Activated CD8-positive, alpha-beta memory T cell treated with anti-CD3 and anti-CD28 coated beads for 24 hours (primary cell): ENCODE results near the gene STIL.
A peak's percentile ranks its signal among the peaks of the same experiment; 100 is the strongest.
"Not testable (repeated sequence)": the region's sequence is repeated elsewhere in the genome, so short reads cannot be mapped to it uniquely, and the experiment has no call there.

Experiments used
- DNase-seq: peaks from one replicate; pipeline ENCODE4 v3.0.0-alpha.2; 2020

The STIL gene

DNA sequence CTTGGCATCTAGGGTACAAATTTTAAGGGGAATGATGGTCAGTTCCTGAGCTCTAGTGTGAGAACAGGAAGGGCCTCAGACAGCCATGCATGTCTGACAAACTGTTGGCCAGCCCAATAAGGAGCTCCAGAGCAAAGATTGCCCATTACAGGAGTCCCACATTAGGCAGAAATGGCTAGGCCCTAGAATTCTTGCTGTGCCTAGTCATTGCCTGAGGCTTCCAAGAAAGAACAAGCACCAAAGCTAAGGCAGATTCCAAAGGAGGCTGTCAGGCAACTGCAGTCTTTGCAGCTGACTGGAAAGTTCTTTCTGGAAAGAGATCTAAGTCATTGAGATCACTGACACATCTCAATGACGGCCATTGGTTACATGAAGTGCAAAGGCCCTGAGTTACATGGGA lies 3.9 kb upstream of the STIL start:
- DNase-seq = no peak

DNA sequence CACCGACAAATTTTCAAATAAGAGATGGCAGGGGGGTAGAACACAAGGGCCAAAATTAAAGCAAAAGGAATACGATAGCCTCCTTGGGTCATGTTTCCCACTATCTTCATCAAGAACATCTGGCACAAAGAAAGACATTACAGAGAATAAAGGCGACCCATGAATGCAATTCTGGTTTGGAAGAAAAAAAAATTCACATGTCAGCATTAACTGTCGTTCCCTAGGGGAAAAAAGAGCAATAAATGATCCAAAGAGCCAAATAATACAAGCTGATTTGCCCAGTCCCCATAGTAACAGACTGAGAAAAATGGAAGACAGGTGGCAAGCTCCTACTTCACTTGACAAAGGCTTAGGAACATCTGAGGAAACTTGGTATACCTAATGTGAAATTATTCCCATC lies 4.5 kb downstream of the STIL start:
- DNase-seq = no peak

DNA sequence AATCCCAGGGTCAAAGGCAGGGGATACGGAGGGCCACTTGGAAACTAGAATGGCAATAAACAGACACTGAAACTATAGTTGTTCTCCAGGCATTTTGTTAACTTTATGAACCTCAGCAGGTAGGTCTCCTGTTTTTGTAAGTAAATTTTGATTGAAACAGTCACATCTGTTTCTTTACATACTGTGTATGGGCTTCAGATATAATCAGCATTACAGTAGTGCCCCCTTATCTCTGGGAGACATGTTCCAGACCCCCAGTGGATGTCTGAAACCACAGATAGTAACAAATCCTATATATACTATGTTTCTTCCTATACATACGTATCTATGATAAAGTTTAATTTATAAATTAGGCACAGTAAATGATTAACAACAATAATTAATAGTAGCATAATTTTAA lies 11.5 kb downstream of the STIL start:
- DNase-seq = no peak

DNA sequence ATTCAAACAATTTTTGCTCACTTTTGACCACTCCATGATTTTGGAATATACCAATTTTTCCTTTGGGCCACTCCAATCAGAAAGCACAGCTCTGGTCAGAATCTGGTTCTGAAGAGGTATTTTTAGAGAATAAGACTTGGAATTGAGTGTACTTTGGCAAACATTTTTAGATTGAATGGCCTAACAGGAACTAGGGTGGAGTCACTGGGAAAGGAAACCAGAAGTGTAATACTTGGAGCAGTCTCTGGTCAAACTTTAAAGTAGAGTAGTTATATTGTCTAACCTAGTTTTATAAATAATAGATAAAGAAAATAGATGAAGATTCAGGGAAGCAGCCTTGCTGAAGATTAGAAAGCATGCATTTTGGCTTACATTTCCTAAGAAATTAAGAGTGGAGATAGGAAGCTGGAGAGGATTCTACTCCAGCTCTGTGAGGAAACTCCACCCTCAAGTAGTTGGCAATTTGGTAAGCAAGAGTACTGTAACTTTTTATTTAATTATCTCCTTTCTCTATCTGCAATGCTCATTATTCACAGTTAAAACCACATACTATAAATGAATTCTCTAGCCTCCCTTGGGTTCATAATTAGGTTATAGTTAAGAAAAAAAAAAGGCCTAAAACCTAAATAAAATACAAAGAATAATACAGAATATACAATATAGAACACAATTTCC lies 15.8 kb downstream of the STIL start:
- no peak for DNase-seq

- DNase-seq = no peak
These were observed 18.4 kb downstream of the STIL start for GRCh38 chr1:47295579-47295978.

GRCh38 chr1:47294863-47295262 lies 19.1 kb downstream of the STIL start:
- not testable (repeated sequence) for DNase-seq

GRCh38 chr1:47288116-47288515 lies 25.8 kb downstream of the STIL start:
- DNase-seq = not testable (repeated sequence)

DNA sequence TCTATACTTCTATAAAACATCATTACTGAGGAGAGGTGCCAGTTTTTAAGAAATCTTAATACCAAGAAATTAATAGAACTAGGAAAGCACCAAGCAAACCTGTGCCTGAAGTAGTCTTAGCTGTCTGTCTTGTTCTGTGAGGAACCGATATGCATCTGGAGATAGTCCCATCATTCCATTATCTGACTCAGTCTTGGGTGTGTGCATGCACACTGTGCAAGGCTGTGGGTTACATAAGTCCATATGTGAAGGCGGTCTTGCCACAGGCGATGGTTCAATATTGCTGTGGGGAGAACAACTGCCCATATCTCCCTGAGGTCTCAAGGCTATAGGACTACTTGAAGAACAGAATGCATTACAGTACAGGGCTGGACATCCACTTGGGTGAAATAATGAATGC lies 33.8 kb downstream of the STIL start:
- no peak for DNase-seq

GRCh38 chr1:47276850-47277249 lies 37.1 kb downstream of the STIL start:
- no peak for DNase-seq

DNA sequence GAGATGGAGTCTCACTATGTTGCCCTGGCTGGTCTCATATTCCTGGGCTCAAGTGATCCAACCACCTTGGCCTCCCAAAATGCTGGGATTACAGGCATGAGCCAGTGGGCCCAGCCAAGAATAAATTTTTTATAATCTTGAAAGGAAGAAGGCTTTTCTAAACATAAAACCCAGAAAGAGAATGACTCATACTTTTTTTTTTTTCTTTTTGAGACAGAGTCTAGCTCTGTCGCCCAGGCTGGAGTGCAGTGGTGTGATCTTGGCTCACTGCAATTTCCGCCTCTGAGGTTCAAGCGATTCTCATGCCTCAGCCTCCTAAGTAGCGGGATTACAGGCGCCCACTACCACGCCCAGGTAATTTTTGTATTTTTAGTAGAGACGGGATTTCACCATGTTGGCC lies 38.1 kb downstream of the STIL start:
- not testable (repeated sequence) for DNase-seq

DNA sequence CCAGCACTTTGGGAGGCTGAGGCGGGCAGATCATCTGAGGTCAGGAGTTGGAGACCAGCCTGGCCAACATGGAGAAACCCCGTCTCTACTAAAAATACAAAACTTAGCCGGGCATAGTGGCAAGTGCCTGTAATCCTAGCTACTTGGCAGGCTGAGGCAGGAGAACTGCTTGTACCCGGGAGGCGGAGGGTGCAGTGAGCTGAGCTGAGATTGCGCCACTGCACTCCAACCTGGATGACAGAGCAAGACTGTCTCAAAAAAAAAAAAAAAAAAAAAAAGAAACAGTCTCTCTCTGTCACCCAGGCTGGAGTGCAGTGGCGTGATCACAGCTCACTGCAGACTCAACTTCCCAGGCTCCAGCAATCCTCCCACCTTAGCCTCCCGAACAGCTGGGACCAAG lies 48.4 kb downstream of the STIL start:
- not testable (repeated sequence) for DNase-seq

DNA sequence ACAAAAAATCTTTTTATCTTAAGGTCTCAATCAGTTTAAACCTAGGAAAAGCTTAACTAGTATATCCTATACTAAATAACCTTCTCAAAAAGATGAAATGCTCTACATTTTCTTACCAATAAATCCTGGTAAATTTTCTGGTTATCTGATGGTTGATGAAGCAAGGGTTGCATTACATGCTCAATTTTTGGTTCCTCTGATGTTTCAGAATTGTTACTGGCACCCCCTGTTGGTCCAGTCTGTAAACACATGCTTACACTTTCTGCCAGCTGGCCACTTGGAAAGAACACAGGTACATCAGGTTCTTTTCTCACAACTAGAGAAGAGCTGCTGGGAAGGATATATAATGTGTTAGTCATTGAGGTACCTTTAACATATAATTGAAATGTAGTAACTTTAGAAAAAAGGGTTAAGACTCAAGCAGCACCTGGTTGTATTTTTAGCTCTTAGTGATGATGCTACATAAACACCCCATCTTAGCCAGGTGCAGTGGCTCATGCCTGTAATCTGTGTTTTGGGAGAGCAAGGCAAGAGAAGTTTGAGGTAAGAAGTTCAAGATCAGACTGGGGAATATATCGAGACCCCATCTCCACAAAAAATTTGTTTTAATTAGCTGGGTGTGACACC lies 51.0 kb downstream of the STIL start:
- peak; percentile 61 for DNase-seq

DNA sequence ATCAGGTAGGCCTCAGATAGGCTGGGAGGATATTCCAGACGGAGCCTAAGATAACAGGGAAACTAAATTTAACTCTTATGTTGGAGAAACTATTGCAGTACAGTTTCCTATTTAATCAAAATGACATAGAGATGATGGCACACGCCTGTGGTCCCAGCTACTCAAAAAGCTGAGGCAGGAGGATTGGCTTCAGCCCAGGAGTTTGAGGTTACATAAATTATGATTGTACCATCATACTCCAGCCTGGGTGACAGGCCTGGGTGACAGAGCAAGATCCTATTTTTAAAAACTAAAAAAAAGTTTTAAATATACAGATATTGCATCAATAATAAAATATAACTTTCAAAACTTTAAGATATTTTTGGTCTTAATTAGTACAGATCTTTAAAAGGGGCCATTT lies 56.7 kb downstream of the STIL start:
- no peak for DNase-seq

GRCh38 chr1:47252795-47253194 lies 61.2 kb downstream of the STIL start:
- no peak for DNase-seq

DNA sequence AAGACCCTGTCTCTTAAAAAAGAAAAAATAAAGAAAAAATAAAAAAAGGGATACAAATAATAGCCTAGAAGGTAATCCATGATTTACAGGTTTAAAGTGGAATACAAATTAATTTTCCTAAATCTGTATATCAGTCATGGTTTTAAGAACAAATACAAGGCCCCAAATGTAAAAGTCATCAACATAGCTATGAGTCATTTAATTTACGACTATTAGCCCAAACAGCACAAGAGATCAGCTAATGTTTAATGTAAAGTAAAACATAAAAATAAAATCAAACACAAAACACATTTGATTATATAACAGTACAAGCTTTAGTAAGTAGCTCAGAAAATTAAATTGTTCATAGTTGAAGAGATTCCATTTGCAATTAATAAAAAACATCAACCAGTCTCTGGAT lies 61.6 kb downstream of the STIL start:
- no peak for DNase-seq

GRCh38 chr1:47249755-47250154 lies 64.2 kb downstream of the STIL start:
- no peak for DNase-seq

GRCh38 chr1:47244339-47244862 lies 69.5 kb downstream of the STIL start:
- no peak for DNase-seq

GRCh38 chr1:47243910-47244309 lies 70.0 kb downstream of the STIL start:
- DNase-seq = no peak

- no peak for DNase-seq
These were observed 72.5 kb downstream of the STIL start for GRCh38 chr1:47241114-47242113.

- no peak for DNase-seq
These were observed 74.9 kb downstream of the STIL start for GRCh38 chr1:47238935-47239592.

- no peak for DNase-seq
These were observed 78.1 kb downstream of the STIL start for GRCh38 chr1:47235806-47236205.

DNA sequence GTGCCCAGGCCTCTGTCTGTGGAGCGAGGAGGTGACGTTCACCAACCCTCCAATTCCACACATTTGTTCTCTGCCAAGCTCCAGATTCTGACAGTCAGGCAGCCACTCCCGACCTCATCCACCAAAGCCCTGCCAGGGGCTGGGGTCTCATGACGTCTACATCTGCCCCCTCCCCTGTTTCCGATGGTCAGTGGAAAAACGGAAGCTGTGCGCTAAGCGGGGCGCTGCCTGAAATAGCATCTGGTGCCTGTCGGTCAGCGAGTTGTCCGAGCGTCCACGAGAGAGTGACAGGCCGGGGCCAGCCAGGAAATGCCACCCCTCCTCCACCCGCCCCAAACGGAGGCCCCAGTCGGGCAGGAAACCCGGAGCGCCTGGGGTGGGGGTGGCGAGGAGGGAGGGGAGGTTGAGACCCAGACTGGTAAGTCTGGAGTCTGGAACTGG lies 78.7 kb downstream of the STIL start:
- no peak for DNase-seq

DNA sequence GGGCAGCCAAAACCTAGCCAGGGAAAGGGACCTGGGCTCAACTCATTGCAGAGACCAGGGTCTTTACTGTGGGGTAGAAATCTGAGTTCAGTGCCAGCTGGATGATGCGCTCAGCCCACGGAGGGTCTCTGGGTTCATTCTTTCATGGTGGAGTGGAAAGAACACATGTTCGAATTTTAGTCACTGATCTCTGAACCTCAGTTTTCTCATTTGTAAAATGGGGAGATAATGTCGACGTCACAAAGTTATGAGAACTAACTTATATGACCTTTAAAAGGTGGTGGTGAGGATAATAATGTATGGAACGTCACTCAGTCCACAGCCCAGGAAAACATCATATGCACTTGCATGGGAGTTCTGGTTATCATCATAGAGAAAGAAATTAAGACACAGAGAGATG lies 80.8 kb downstream of the STIL start:
- no peak for DNase-seq
